Glomerular visceral epithelial cell (primary cell): ENCODE data around the gene GP1BA.

Source experiments
- DNase-seq: peaks from one replicate; pipeline ENCODE4 v3.0.0-alpha.2; 2016; ENCODE audit errors: extremely low spot score

Gene GP1BA

DNA sequence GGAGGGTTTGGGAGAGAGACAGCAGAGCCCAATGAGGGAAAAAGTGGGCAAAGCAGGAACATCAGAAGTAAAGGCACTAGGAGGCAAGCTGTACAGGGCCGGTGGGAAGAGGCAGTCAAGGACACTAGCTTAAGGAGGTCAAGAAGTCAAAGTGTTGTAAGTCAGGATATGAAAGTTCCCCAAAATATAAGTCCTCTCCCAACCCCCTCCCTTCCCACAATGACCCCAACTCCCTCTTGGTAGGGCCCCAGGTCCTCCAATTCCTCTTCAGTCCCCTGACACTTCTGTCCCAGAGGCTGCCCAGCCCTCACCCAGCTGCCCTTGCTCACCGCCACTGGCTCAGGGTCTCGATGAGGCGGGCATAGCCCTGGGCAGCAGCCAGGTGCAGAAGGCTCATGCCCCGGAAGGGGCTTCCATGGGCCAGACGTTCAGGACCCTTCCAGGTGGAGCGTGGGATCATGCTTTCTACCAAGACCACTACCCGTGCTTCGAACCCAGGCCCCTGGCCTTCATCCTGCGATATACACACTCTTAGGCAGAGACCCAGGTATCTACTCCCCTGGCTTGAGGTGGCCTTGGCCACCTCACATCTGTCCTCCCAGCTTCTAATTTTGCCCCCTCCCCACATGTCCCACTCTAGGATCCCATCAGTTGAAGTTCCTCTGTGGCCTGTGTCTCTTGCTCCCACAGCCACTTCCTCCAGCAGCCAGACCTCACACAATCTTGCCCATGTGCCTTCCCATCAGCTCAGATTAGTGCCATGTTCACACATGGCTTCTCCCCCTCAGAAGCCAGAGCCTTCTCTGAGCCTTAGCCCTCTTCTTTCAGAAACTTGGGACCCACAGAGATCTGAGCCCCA is 41.4 kb downstream of the GP1BA start:
- DNase-seq = no peak

DNA sequence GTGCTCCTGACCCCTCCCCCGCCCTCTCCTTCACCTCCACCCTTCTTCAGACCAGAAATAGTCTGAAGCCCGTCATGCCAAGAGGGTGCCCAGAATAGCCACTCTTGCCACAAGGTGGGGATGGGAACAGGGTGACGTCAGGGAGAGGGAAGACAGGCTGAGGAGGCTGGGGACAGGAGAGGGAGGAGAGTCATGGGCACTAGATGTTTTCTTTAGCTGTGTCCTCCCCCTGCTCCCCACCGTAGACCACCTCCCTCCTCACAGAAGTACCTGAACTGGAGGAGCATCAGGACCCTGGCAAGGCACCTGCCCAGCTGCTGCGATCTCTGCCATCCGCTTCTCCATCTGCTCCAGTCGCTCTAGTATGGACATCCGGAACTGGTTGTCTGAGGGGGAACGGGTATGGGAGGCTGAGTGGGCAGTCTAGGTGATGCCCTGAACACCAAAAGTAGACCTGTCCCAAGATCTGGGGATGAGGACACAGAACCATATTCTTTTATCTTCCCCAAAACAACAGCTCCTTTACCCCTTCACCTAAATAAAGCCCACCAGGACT is 42.1 kb downstream of the GP1BA start:
- DNase-seq = no peak

- no peak for DNase-seq
These were observed 46.6 kb downstream of the GP1BA start for GRCh38 chr17:4978726-4979125.

GRCh38 chr17:4980644-4981216 is 48.7 kb downstream of the GP1BA start:
- peak; percentile 41 for DNase-seq

GRCh38 chr17:4982305-4982704 is 50.2 kb downstream of the GP1BA start:
- DNase-seq = no peak
